ENCODE data around the gene PPP2R5A. TPM values are rescaled to one million over a fixed set of nuclear protein-coding genes. Genes with fewer than 3 reads are reported as not detected.
"Not testable (repeated sequence)": the region's sequence is repeated elsewhere in the genome, so short reads cannot be mapped to it uniquely, and the experiment has no call there.

PPP2R5A gene
- total RNA-seq, 1 experiment from 2014 or later, result 45.2 TPM

DNA sequence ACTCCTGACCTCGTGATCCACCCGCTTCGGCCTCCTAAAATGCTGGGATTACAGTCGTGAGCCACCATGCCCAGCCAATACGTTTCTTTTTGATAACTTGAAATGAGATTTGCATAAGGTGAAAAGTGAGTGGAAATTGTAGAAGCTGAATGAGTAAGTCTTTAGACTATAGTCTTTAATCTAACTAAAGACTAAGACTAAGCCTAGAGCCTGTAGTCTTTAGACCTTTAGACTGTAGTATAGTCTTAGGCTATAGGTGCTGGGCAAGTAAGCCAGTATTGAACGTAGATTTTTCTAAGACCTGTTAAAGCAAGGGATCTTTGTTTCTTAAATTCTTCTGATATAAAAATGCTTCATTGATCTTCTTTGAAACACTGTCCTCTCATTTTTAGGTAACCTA, 12.1 kb downstream of the PPP2R5A start:
- CTCF ChIA-PET, result no interaction called here
- H3K4me1 Mint-ChIP-seq (ENCODE audit: low read depth, unreplicated experiment), result peaks cover 33% of the 10 kb centered on the region
- no peak overlapping the region for H3K4me3 Mint-ChIP-seq (ENCODE audit: low read depth, unreplicated experiment)
- H3K27ac Mint-ChIP-seq (ENCODE audit: unreplicated experiment), result no peak overlapping the region
- no peaks in the 10 kb centered on the region for H3K27me3 Mint-ChIP-seq (ENCODE audit: unreplicated experiment)
- H3K36me3 Mint-ChIP-seq (ENCODE audit: insufficient read depth, unreplicated experiment), result no peaks in the 10 kb centered on the region
- BruUV-seq (replicated peaks), result no TSS peak
- intact Hi-C loops (cut with micrococcal nuclease; ENCODE audit: unreplicated experiment), result no loop called here
- no peak for TF ChIP-seq CTCF (IDR thresholded peaks at IDR 0.05; ENCODE audit: unreplicated experiment)
- no peak for DNase-seq
- no peaks in the 10 kb centered on the region for H3K9me3 Mint-ChIP-seq (ENCODE audit: low read depth, unreplicated experiment)

GRCh38 chr1:212301580-212301979, 16.4 kb downstream of the PPP2R5A start:
- no peak for DNase-seq
- Mint-ChIP-seq H3K4me3 (ENCODE audit: low read depth, unreplicated experiment) (no peak overlapping the region), H3K27me3 (ENCODE audit: unreplicated experiment) (no peaks in the 10 kb centered on the region), H3K27ac (ENCODE audit: unreplicated experiment) (no peak overlapping the region), H3K4me1 (ENCODE audit: low read depth, unreplicated experiment) (peaks cover 9% of the 10 kb centered on the region), H3K36me3 (ENCODE audit: insufficient read depth, unreplicated experiment) (no peaks in the 10 kb centered on the region), H3K9me3 (ENCODE audit: low read depth, unreplicated experiment) (no peaks in the 10 kb centered on the region)
- CTCF ChIA-PET, result no interaction called here
- intact Hi-C loops (cut with micrococcal nuclease; ENCODE audit: unreplicated experiment), result no loop called here
- no TSS peak for BruUV-seq (replicated peaks)
- TF ChIP-seq CTCF (IDR thresholded peaks at IDR 0.05; ENCODE audit: unreplicated experiment), result no peak

GRCh38 chr1:212302745-212303383, 17.7 kb downstream of the PPP2R5A start:
- no peak overlapping the region for H3K27ac Mint-ChIP-seq (ENCODE audit: unreplicated experiment)
- no TSS peak for BruUV-seq (replicated peaks)
- H3K9me3 Mint-ChIP-seq (ENCODE audit: low read depth, unreplicated experiment), result no peaks in the 10 kb centered on the region
- no peaks in the 10 kb centered on the region for H3K27me3 Mint-ChIP-seq (ENCODE audit: unreplicated experiment)
- no peak overlapping the region for H3K4me3 Mint-ChIP-seq (ENCODE audit: low read depth, unreplicated experiment)
- intact Hi-C loops (cut with micrococcal nuclease; ENCODE audit: unreplicated experiment), result no loop called here
- no peaks in the 10 kb centered on the region for H3K36me3 Mint-ChIP-seq (ENCODE audit: insufficient read depth, unreplicated experiment)
- H3K4me1 Mint-ChIP-seq (ENCODE audit: low read depth, unreplicated experiment), result peaks cover 18% of the 10 kb centered on the region
- CTCF ChIA-PET, result no interaction called here
- no peak for TF ChIP-seq CTCF (IDR thresholded peaks at IDR 0.05; ENCODE audit: unreplicated experiment)
- no peak for DNase-seq

GRCh38 chr1:212305342-212305741, 20.1 kb downstream of the PPP2R5A start:
- no TSS peak for BruUV-seq (replicated peaks)
- Mint-ChIP-seq H3K27me3 (ENCODE audit: unreplicated experiment) (no peaks in the 10 kb centered on the region), H3K27ac (ENCODE audit: unreplicated experiment) (no peak overlapping the region), H3K9me3 (ENCODE audit: low read depth, unreplicated experiment) (no peaks in the 10 kb centered on the region), H3K4me3 (ENCODE audit: low read depth, unreplicated experiment) (no peak overlapping the region), H3K36me3 (ENCODE audit: insufficient read depth, unreplicated experiment) (no peaks in the 10 kb centered on the region), H3K4me1 (ENCODE audit: low read depth, unreplicated experiment) (peaks cover 26% of the 10 kb centered on the region)
- CTCF ChIA-PET, result no interaction called here
- no peak for DNase-seq
- no peak for TF ChIP-seq CTCF (IDR thresholded peaks at IDR 0.05; ENCODE audit: unreplicated experiment)
- intact Hi-C loops (cut with micrococcal nuclease; ENCODE audit: unreplicated experiment), result no loop called here

DNA sequence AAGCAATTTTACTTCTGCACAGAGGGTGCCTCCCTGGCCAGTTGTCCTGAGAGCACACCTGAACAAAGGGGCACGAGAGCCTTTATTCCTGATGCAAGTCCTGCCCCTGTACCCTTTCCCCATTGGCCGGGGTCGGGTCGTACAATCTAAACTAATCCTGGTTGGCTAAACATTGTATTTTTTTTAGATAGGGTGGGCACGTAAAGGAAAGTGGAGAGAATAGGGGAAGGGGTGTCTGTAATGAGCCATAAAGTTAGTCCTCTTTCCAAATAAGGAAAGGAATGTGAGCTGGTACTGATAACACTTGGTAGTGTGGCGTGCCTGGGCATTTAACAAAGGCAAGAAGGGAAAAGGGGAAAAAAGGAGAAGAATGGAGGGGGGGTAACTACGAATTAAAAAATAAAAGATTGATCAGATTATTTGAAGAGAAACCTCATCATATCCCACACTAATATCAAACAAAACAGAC, 20.8 kb downstream of the PPP2R5A start:
- DNase-seq; BruUV-seq (replicated peaks); H3K27me3 Mint-ChIP-seq (ENCODE audit: unreplicated experiment); intact Hi-C loops (cut with micrococcal nuclease; ENCODE audit: unreplicated experiment); H3K9me3 Mint-ChIP-seq (ENCODE audit: low read depth, unreplicated experiment); H3K36me3 Mint-ChIP-seq (ENCODE audit: insufficient read depth, unreplicated experiment): not testable (repeated sequence)
- Mint-ChIP-seq H3K27ac (ENCODE audit: unreplicated experiment) (peak overlapping the region; percentile 58), H3K4me3 (ENCODE audit: low read depth, unreplicated experiment) (peak overlapping the region; percentile 16), H3K4me1 (ENCODE audit: low read depth, unreplicated experiment) (peaks cover 26% of the 10 kb centered on the region)
- CTCF ChIA-PET, result interaction anchor here (0.7 kb wide), 1 partner anchor 270 kb away, joined by 7 read pairs; the partner anchor contains the start of genes DTL and INTS7

Measured in Calu3 (cell line).